Thymus (tissue), 11 donors: Measurements from ENCODE around the gene SCP2D1. TPM values are rescaled to one million over a fixed set of nuclear protein-coding genes. Genes with fewer than 3 reads are reported as not detected.
"Not testable (repeated sequence)": the region's sequence is repeated elsewhere in the genome, so short reads cannot be mapped to it uniquely, and the experiment has no call there.

Source experiments
- DNase-seq, 9 donors: peaks; one replicate each; pipeline ENCODE4 v3.0.0-alpha.2; 2013; ENCODE audit warnings: low spot score in 9 of 9, low read depth in 6 of 9, missing footprints in 1 of 9
- H3K27ac ChIP-seq, 2 donors: one replicate each; pipeline ENCODE4 v1.5.1; 2013; ENCODE audit warnings: control low read depth in 1 of 2, low read depth in 1 of 2, low read length in 1 of 2, mild to moderate bottlenecking in 1 of 2, moderate library complexity in 1 of 2
- H3K27me3 ChIP-seq, 2 donors: one replicate each; pipeline ENCODE4 v1.5.1; 2013; ENCODE audit warnings: low read length in 1 of 2; ENCODE audit not compliant: control insufficient read depth in 2 of 2, insufficient read depth in 1 of 2
- H3K36me3 ChIP-seq, 2 donors: one replicate each; pipeline ENCODE4 v1.5.1; 2013; ENCODE audit warnings: low read length in 1 of 2, mild to moderate bottlenecking in 1 of 2, moderate library complexity in 1 of 2; ENCODE audit not compliant: control insufficient read depth in 2 of 2, insufficient read depth in 2 of 2
- H3K4me1 ChIP-seq, 2 donors: one replicate each; pipeline ENCODE4 v1.5.1; 2013; ENCODE audit warnings: low read length in 2 of 2; ENCODE audit not compliant: control insufficient read depth in 2 of 2, insufficient read depth in 2 of 2
- H3K4me3 ChIP-seq, 2 donors: one replicate each; pipeline ENCODE4 v1.5.1; 2013; ENCODE audit warnings: low read length in 2 of 2, control low read depth in 1 of 2, mild to moderate bottlenecking in 1 of 2
- H3K9me3 ChIP-seq, 2 donors: one replicate each; pipeline ENCODE4 v1.5.1; 2013; ENCODE audit warnings: low read length in 1 of 2, mild to moderate bottlenecking in 1 of 2; ENCODE audit not compliant: control insufficient read depth in 2 of 2, insufficient read depth in 1 of 2
- WGBS: extraction: QIAGEN DNeasy Blood & Tissue Kit; methylation state at CpG from one replicate; pipeline ENCODE4 v1.1.7; 2013; 5-methylcytosine and 5-hydroxymethylcytosine counted together
- polyA plus RNA-seq: library from polyadenylated mRNA; stranded (reverse); fragments of 200-250 nt; gene quantifications from one replicate; pipeline ENCODE4 v1.2.3, GENCODE V29; 2013
- total RNA-seq: library from RNA; stranded (reverse); fragments of 120-200 nt; gene quantifications from one replicate; pipeline ENCODE4 v1.2.4, GENCODE V29; 2013
- donor health status: healthy.

Gene SCP2D1
- total and polyA plus RNA-seq, 2 donors, result not detected

- 94% methylated on average over 2 of the region's 2 CpGs for WGBS
- H3K4me1 ChIP-seq, H3K36me3 ChIP-seq, H3K4me3 ChIP-seq, H3K27ac ChIP-seq, H3K9me3 ChIP-seq, H3K27me3 ChIP-seq, DNase-seq: not testable (repeated sequence)
Observed at GRCh38 chr20:18787046-18787445, 26.5 kb upstream of the SCP2D1 start.

DNA sequence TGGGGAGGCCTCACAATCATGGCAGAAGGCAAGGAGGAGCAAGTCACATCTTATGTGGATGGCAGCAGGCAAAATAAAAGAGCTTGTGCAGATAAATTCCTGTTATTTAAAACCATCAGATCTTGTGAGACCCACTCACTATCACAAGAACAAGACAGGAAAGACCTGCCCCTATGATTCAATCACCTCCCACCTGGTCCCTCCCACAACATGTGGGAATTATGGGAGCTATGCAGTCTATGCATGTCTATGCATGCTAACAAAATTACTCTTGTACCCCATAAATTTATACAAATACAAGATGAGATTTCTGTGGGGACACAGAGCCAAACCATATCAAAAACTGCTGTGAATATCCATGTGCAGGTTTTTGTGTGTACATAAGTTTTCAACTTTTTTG, 25.6 kb upstream of the SCP2D1 start:
- no peak for DNase-seq
- no peak overlapping the region for H3K27ac ChIP-seq
- no peaks in the 10 kb centered on the region for H3K9me3 ChIP-seq
- no peaks in the 10 kb centered on the region for H3K27me3 ChIP-seq
- no peaks in the 10 kb centered on the region for H3K4me1 ChIP-seq
- no peak overlapping the region for H3K4me3 ChIP-seq
- no peaks in the 10 kb centered on the region for H3K36me3 ChIP-seq

- Histone ChIP-seq H3K9me3 (no peaks in the 10 kb centered on the region), H3K4me3 (no peak overlapping the region), H3K4me1 (peaks cover 5 to 7% of the 10 kb centered on the region in 2 donors), H3K27ac (no peak overlapping the region), H3K27me3 (no peaks in the 10 kb centered on the region), H3K36me3 (no peaks in the 10 kb centered on the region)
- DNase-seq, result no peak
- WGBS, result 80% methylated on average over 3 of the region's 3 CpGs
Observed at GRCh38 chr20:18790787-18791186, 22.8 kb upstream of the SCP2D1 start.

DNA sequence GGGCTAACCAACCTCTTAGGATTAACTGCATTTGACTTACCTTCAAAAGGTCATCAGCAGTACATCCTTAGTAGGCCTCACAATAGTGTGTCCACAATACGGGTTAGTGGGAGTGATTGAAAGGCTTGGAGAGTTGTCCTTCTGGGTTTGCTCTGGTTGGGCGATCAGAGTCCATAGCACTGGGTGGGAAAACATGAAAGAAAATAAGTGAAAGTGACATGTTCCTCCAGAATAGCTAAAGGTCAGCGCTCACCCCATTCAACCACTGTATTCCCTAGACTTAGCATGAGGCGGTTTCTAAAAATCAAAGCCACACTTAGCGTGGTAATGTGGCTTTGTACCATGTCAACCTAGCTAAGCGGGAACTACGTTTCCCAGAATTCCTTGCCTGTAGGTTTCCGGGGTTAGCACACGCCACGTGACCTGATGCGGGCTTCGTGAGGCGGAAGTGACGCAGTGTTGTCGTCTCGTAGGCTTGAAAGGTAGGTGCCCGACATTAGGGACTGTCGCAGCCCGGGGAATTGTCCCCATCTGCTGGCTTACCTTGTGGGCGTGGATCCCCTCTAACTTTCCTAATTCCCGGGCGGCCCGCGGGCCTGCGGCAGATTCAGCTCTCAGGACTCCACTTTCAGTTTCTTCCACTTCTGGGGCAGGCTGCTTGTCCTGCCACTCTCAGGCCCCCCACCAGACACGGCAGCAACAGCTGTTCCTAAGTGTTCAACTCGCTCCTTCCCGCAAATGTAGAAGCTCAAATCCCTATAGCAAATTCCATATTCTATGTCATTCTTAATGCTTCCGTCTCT, 19.8 kb upstream of the SCP2D1 start:
- Histone ChIP-seq H3K36me3 (no peaks in the 10 kb centered on the region), H3K4me1 (peaks cover 5 to 7% of the 10 kb centered on the region in 2 donors), H3K27me3 (no peaks in the 10 kb centered on the region), H3K9me3 (no peaks in the 10 kb centered on the region), H3K4me3 (peak overlapping the region; percentile 61 to 84), H3K27ac (peak overlapping the region; percentile 82 to 89)
- 8% methylated on average over 29 of the region's 29 CpGs for WGBS
- DNase-seq, result peak; percentile 82 to 97 (median 94)

GRCh38 chr20:18794428-18794787, 19.2 kb upstream of the SCP2D1 start:
- no peaks in the 10 kb centered on the region for H3K27me3 ChIP-seq
- no peaks in the 10 kb centered on the region for H3K36me3 ChIP-seq
- peaks cover 5 to 7% of the 10 kb centered on the region in 2 donors for H3K4me1 ChIP-seq
- H3K9me3 ChIP-seq, result no peaks in the 10 kb centered on the region
- H3K27ac ChIP-seq, result peak overlapping the region in 1 of 2 donors; percentile 82
- peak overlapping the region; percentile 61 to 84 for H3K4me3 ChIP-seq
- DNase-seq, result no peak
- WGBS, result 80% methylated on average over 3 of the region's 3 CpGs

- H3K4me1 ChIP-seq, result peaks cover 5 to 7% of the 10 kb centered on the region in 2 donors
- H3K9me3 ChIP-seq, result no peaks in the 10 kb centered on the region
- peak in 1 of 9 donors; percentile 12 for DNase-seq
- no peak overlapping the region for H3K4me3 ChIP-seq
- 96% methylated on average over 4 of the region's 4 CpGs for whole genome bisulfite sequencing
- no peak overlapping the region for H3K27ac ChIP-seq
- H3K27me3 ChIP-seq, result no peaks in the 10 kb centered on the region
- H3K36me3 ChIP-seq, result no peaks in the 10 kb centered on the region
Observed at GRCh38 chr20:18795366-18795765, 18.2 kb upstream of the SCP2D1 start.

- H3K27ac ChIP-seq, result no peak overlapping the region
- H3K4me1 ChIP-seq, result peaks cover 5 to 7% of the 10 kb centered on the region in 2 donors
- DNase-seq, result no peak
- no peaks in the 10 kb centered on the region for H3K9me3 ChIP-seq
- no peak overlapping the region for H3K4me3 ChIP-seq
- H3K36me3 ChIP-seq, result no peaks in the 10 kb centered on the region
- 96% methylated on average over 2 of the region's 2 CpGs for WGBS
- H3K27me3 ChIP-seq, result no peaks in the 10 kb centered on the region
Observed at GRCh38 chr20:18796282-18796833, 17.2 kb upstream of the SCP2D1 start.

GRCh38 chr20:18801516-18801915, 12.1 kb upstream of the SCP2D1 start:
- no peak for DNase-seq
- Histone ChIP-seq H3K27me3 (no peaks in the 10 kb centered on the region), H3K36me3 (no peaks in the 10 kb centered on the region), H3K27ac (no peak overlapping the region), H3K9me3 (no peaks in the 10 kb centered on the region), H3K4me1 (no peaks in the 10 kb centered on the region), H3K4me3 (no peak overlapping the region)
- 91% methylated on average over 2 of the region's 2 CpGs for WGBS

DNA sequence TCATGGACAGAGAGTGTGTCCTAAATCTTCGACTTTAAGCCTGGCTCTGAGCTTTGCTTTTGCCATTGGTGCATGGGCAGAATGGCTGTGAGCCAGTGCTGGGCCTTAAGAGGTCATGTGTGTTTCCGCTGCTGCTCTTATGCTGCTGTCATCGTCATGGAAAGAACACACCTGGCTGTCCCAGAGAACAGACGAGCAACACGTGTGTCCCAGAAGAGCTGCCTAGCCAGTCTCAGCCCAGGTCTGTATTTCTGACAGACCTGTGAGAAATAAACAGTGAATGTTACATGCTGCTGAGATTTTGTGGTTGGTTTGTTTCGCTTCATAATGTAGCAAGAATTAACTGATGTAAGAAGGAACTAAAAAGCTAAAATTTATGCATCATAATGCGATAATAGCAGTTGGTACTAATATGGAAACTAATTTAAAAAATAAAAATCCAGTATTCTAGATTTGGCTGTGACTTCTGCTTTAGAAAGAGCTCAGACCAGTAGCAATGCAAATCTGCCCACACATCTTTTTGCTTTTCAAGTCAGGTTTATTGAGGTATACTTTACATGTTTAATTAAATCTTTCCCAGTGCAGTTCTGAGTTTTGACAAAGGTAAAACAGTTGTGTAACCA, 11.5 kb upstream of the SCP2D1 start:
- H3K4me3 ChIP-seq, result no peak overlapping the region
- no peaks in the 10 kb centered on the region for H3K36me3 ChIP-seq
- WGBS, result 93% methylated on average over 7 of the region's 7 CpGs
- H3K27me3 ChIP-seq, result no peaks in the 10 kb centered on the region
- no peaks in the 10 kb centered on the region for H3K9me3 ChIP-seq
- no peaks in the 10 kb centered on the region for H3K4me1 ChIP-seq
- no peak for DNase-seq
- no peak overlapping the region for H3K27ac ChIP-seq
